Activated naive CD8-positive, alpha-beta T cell treated with anti-CD3 and anti-CD28 coated beads for 36 hours (primary cell): ENCODE measurements around the gene PIK3AP1. TPM values are rescaled to one million over a fixed set of nuclear protein-coding genes. Genes with fewer than 3 reads are reported as not detected.
"Not testable (repeated sequence)": the region's sequence is repeated elsewhere in the genome, so short reads cannot be mapped to it uniquely, and the experiment has no call there.

Experiments
- DNase-seq: peaks from one replicate; pipeline ENCODE4 v3.0.0; 2021
- H3K27ac Mint-ChIP-seq: one replicate; pipeline ENCODE4 v1.8.0; 2022; ENCODE audit warnings: mild to moderate bottlenecking, moderate library complexity, mixed read lengths
- H3K27me3 Mint-ChIP-seq: one replicate; pipeline ENCODE4 v1.8.0; 2022; ENCODE audit warnings: mild to moderate bottlenecking, mixed read lengths
- H3K36me3 Mint-ChIP-seq: one replicate; pipeline ENCODE4 v1.8.0; 2021; ENCODE audit warnings: mild to moderate bottlenecking, mixed read lengths
- H3K4me1 Mint-ChIP-seq: one replicate; pipeline ENCODE4 v1.8.0; 2021; ENCODE audit warnings: mixed read lengths
- H3K4me3 Mint-ChIP-seq: one replicate; pipeline ENCODE4 v1.8.0; 2022; ENCODE audit warnings: mild to moderate bottlenecking, moderate library complexity, mixed read lengths
- H3K9me3 Mint-ChIP-seq: one replicate; pipeline ENCODE4 v1.8.0; 2022; ENCODE audit warnings: mixed read lengths
- total RNA-seq, 2 experiments: library from RNA; stranded (reverse); gene quantifications; one replicate each; pipeline ENCODE4 v1.2.3, GENCODE V29; 2021

Gene PIK3AP1
- total RNA-seq, 2 experiments from 2014 or later, result 4.5 to 5.1 TPM

DNA sequence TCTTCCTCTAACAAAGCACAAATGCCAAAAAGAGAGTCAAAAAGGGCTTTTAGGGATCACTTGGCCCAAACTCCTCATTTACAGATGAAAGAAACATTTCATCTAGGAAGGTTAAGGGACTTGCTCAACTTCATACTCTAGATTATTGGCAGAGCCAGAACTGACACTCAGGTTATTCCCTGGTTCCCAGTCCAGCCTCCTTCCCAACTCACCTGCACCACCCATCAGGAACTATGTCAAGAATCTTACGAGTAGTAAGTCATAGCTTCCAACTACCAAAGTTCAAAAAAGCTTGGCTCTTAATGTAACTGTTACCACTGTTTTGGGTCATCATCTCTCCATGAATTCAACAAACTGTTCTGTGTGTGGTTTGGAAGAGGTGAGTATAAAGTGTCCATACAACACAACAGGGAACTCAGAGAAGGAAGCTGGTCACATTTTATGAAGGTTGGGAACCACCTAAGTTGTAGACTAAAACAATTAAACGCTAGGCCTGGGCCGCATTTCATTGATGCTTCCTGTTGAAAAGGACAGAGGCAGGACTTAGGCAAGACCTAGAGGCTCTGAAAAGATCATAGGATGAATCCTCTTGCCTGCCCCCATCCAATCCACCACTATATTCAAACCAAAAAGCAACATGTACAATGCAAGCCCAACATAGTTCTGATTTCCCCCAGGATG lies 9.1 kb downstream of the PIK3AP1 start:
- H3K9me3 Mint-ChIP-seq, result no peaks in the 10 kb centered on the region
- no peak overlapping the region for H3K27ac Mint-ChIP-seq
- H3K4me1 Mint-ChIP-seq, result no peaks in the 10 kb centered on the region
- H3K4me3 Mint-ChIP-seq, result no peak overlapping the region
- H3K36me3 Mint-ChIP-seq, result no peaks in the 10 kb centered on the region
- DNase-seq, result no peak
- no peaks in the 10 kb centered on the region for H3K27me3 Mint-ChIP-seq

DNA sequence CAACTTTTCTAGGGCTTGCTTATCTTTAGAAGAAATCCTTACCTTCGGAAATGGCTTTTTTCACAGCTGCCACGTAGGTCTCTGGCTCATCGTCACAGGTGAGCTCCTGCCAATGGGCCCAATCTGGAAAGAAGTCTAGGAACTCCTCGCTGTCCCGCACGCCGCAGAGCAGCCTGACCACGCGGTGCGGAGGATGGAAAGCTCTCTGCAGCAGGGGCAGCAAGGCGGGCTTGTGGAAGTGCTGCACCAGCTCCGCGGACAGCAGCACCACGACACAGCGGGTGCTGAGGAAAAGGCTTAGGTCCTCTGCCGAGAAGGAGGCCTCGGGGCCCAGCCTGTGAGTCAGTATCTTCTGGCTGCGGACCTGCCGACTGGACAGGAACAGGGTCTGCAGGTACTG lies 10.8 kb downstream of the PIK3AP1 start:
- no peak overlapping the region for H3K4me3 Mint-ChIP-seq
- no peaks in the 10 kb centered on the region for H3K27me3 Mint-ChIP-seq
- H3K9me3 Mint-ChIP-seq, result no peaks in the 10 kb centered on the region
- DNase-seq, result no peak
- no peaks in the 10 kb centered on the region for H3K4me1 Mint-ChIP-seq
- no peak overlapping the region for H3K27ac Mint-ChIP-seq
- H3K36me3 Mint-ChIP-seq, result no peaks in the 10 kb centered on the region

DNA sequence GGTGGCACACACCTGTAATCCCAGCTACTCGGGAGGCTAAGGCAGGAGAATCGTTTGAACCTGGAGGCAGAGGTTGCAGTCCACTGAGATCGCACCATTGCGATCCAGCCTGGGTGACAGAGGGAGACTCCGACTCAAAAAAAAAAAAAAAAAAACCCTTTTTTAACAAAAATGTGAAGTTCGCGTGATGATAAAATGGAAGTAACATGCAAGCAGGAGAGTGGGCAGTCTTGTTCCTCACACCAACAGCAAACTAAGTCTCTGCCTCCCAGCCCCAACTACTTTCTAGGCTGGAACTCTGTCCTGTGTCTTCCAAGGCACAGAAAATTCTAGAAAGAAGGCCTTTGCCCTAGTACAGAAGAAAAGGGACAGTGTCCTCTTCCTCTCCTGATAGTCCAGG lies 11.3 kb downstream of the PIK3AP1 start:
- no peak overlapping the region for H3K27ac Mint-ChIP-seq

DNA sequence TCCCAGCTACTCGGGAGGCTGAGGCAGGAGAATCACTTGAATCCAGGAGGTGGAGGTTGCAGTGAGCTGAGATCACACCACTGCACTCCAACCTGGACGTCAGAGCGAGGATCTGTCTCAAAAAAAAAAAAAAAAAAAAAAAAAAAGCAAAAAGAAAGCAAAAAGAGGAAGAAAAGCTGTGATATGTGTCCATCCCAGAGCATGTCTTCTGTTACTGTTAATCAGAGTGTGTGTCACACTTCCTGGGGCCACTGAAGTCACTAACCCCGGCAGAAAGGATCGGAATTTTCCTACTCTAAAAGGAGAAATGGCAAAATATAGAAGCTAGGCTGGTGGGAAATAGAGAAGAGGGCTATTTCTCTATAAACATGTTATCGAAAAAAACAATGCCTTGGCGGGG lies 11.9 kb downstream of the PIK3AP1 start:
- no peaks in the 10 kb centered on the region for H3K9me3 Mint-ChIP-seq
- H3K36me3 Mint-ChIP-seq, result no peaks in the 10 kb centered on the region
- no peak for DNase-seq
- H3K4me3 Mint-ChIP-seq, result no peak overlapping the region
- no peaks in the 10 kb centered on the region for H3K4me1 Mint-ChIP-seq
- H3K27me3 Mint-ChIP-seq, result no peaks in the 10 kb centered on the region
- no peak overlapping the region for H3K27ac Mint-ChIP-seq

More for the DNA sequence above, 11.3 kb downstream of the PIK3AP1 start:
- Mint-ChIP-seq H3K27me3 (no peaks in the 10 kb centered on the region), H3K4me3 (no peak overlapping the region), H3K9me3 (no peaks in the 10 kb centered on the region), H3K4me1 (no peaks in the 10 kb centered on the region), H3K36me3 (no peaks in the 10 kb centered on the region)
- no peak for DNase-seq

DNA sequence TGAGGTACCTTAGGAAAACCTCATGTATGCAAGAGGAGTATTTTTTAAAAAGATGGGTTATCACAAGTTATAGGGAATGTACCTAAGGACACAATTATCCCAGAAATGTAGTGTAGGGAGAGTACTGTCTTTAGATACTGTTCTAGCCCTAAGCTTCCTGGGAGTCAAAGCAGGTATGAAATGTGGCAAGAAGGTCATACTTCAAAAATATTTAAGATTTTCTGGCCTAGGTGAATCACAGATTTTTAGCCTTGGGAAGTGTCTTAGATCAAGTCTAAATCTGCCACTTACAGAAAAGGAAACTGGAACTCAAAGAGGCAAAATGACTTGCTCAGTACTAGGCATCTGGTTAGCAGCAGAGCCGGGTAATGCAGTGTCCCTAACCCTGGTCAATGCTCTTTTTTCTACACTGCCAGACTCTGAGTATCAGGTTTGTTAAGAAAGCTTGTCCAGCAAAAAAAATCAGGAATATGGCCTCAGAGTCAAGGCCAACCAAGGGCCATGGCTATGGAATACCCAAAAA lies 13.9 kb downstream of the PIK3AP1 start:
- no peaks in the 10 kb centered on the region for H3K36me3 Mint-ChIP-seq
- no peak overlapping the region for H3K27ac Mint-ChIP-seq
- no peak for DNase-seq
- no peak overlapping the region for H3K4me3 Mint-ChIP-seq
- H3K4me1 Mint-ChIP-seq, result no peaks in the 10 kb centered on the region
- H3K9me3 Mint-ChIP-seq, result no peaks in the 10 kb centered on the region
- no peaks in the 10 kb centered on the region for H3K27me3 Mint-ChIP-seq

DNA sequence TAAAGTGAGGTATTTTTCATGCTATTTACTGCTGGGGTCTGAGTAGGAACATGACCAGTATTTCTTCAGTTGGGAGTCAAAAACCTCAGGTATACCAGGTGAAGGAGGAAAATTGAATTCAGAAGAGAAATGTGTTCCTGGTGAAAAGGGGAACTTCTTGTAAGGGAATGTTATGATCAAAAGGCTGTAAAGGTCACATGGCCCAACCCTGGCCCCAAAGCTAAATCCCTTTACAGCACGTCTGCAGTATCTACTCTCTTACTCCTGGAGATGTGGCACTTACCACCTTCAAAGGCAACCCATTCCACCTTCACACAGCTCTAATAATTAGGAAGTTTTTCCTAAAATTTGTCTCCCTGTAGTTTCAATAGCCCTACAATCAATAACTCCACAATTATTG lies 15.2 kb downstream of the PIK3AP1 start:
- H3K4me3 Mint-ChIP-seq, result no peak overlapping the region
- H3K9me3 Mint-ChIP-seq, result no peaks in the 10 kb centered on the region
- H3K27ac Mint-ChIP-seq, result no peak overlapping the region
- H3K4me1 Mint-ChIP-seq, result no peaks in the 10 kb centered on the region
- no peaks in the 10 kb centered on the region for H3K36me3 Mint-ChIP-seq
- no peaks in the 10 kb centered on the region for H3K27me3 Mint-ChIP-seq
- no peak for DNase-seq

DNA sequence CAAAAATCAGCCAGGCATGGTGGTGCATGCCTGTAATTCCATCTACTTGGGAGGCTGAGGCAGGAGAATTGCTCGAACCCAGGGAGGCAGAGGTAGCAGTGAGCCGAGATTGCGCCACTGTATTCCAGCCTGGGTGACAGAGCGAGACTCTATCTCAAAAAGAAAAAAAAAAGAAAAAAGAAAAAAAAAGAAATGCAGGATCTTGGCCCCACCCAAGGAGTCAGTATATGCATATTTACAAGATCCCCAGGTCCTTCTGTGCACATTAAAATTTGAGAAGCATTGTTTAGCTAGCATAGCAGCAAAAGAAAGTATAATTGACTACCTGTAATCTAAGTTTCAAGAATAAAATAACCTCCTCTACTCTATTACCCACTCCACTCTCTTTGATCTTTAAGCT lies 15.8 kb downstream of the PIK3AP1 start:
- no peak overlapping the region for H3K27ac Mint-ChIP-seq
- H3K27me3 Mint-ChIP-seq, result no peaks in the 10 kb centered on the region
- no peak overlapping the region for H3K4me3 Mint-ChIP-seq
- H3K9me3 Mint-ChIP-seq, result no peaks in the 10 kb centered on the region
- H3K36me3 Mint-ChIP-seq, result no peaks in the 10 kb centered on the region
- no peak for DNase-seq
- no peaks in the 10 kb centered on the region for H3K4me1 Mint-ChIP-seq

DNA sequence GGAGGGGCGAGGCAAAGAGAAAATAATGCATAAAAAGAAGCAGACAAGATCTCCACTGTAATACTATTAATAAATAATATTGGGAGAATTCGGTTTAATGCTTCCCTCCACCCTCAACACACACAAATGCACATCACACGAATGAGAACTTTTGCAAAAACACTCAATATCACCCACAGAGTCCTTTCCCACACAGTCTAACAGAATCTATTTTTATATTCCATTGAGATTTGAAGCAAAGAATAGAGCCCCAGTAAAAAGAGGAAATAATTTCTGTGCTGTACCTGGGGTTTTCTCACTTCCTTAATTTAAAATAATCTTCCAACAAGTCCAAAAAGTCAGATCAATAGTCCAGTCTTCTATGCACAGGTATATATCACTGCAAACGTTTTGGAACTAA lies 17.0 kb downstream of the PIK3AP1 start:
- H3K27ac Mint-ChIP-seq, result no peak overlapping the region
- H3K4me1 Mint-ChIP-seq, result no peaks in the 10 kb centered on the region
- no peaks in the 10 kb centered on the region for H3K9me3 Mint-ChIP-seq
- H3K4me3 Mint-ChIP-seq, result no peak overlapping the region
- no peak for DNase-seq
- no peaks in the 10 kb centered on the region for H3K36me3 Mint-ChIP-seq
- H3K27me3 Mint-ChIP-seq, result no peaks in the 10 kb centered on the region

DNA sequence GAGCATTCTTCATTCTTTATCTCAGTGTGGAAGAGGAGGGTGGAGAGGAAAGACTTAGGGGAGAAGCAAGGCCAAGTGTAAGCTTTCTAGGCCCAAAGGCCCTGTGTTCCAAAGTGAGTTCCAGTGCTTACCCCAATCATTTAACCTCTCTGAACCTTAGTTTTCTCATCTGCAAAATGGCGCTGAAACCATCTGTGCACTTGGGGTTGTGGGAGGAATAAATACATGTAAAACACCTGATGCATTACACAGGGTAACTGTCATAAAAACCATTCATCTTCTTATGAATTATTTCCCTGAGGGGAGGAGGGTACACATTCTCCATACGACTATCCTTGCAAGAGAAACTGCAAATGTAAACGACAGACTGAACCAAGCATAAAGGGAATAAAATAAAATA lies 19.0 kb downstream of the PIK3AP1 start:
- H3K4me1 Mint-ChIP-seq, result peaks cover 3% of the 10 kb centered on the region
- H3K36me3 Mint-ChIP-seq, result no peaks in the 10 kb centered on the region
- no peak overlapping the region for H3K4me3 Mint-ChIP-seq
- no peaks in the 10 kb centered on the region for H3K9me3 Mint-ChIP-seq
- H3K27me3 Mint-ChIP-seq, result no peaks in the 10 kb centered on the region
- no peak for DNase-seq
- H3K27ac Mint-ChIP-seq, result no peak overlapping the region

DNA sequence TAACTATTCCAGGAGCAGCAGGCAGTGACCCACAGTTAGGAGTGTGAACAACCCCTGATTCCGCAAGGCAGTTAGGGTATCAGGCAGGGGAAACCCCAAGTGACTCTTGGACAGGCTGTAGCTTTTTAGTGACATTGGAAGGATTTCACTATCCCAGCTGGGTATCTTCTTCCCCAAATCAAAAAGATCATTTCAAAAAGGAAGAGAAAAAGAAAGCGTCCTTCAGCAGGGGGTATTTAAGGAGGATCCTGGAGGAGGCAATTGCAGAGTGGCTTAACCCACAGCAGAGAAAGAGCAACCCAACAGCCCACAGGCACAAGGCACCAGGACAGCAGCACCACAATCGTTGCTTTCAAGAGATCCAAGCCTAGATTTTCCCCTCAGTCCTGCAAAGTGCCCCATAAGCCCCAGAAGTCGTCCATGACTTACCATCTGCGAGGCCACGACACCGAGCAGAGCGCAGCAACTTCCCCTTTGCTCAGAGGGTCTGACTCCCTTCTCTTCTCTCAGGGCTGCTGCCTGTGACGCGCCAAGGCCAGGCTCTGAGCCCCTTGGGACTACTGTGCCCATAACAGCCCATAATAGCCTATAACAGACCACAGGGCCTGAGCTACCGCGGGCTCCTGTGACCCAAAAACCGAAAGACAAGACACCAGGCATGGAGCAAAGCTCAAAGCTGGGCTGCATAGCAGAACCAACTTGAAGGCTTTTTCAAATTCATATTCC lies 19.8 kb downstream of the PIK3AP1 start:
- H3K36me3 Mint-ChIP-seq, result no peaks in the 10 kb centered on the region
- DNase-seq, result no peak
- peaks cover 10% of the 10 kb centered on the region for H3K4me1 Mint-ChIP-seq
- H3K27ac Mint-ChIP-seq, result no peak overlapping the region
- no peaks in the 10 kb centered on the region for H3K27me3 Mint-ChIP-seq
- peak overlapping the region; percentile 19 for H3K4me3 Mint-ChIP-seq
- H3K9me3 Mint-ChIP-seq, result no peaks in the 10 kb centered on the region

DNA sequence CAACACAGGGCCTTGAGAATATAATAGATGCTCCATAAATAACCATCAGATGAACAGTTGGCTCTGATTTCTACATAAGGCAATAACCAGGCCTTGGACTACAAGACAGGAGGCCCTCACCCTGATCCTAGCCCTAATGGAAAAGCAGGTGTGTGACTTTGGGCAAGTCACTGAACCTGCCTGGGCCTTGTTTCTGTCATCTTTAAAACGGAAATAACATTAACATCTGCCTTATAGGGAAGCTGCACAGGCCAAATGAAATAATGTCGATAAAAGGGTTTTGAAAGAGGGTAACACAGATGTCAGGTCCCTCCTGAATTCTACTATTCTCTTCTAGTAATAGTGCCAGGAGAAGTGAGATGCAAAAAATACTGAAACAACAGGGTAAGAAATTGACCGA lies 20.7 kb downstream of the PIK3AP1 start:
- no peak overlapping the region for H3K27ac Mint-ChIP-seq
- DNase-seq, result no peak

DNA sequence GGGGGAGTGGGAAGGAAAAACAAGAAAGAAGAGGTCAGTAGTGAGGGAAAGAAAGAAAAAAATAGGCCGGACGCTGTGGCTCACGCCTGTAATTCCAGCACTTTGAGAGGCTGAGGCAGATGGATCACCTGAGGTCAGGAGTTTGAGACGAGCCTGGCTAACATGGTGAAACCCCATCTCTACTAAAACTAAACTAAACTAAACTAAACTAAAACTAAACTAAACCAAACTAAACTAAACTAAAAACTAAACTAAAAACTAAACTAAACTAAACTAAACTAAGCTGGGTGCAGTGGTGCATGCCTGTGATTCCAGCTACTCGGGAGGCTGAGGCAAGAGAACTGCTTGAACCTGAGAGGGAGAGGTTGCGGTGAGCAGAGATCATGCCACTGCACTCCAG lies 22.0 kb downstream of the PIK3AP1 start:
- H3K36me3 Mint-ChIP-seq, H3K27me3 Mint-ChIP-seq, H3K9me3 Mint-ChIP-seq, DNase-seq, H3K4me3 Mint-ChIP-seq, H3K27ac Mint-ChIP-seq: not testable (repeated sequence)
- H3K4me1 Mint-ChIP-seq, result peaks cover 24% of the 10 kb centered on the region

More for the DNA sequence above, 20.7 kb downstream of the PIK3AP1 start:
- H3K27me3 Mint-ChIP-seq, result no peaks in the 10 kb centered on the region
- no peaks in the 10 kb centered on the region for H3K9me3 Mint-ChIP-seq
- H3K36me3 Mint-ChIP-seq, result no peaks in the 10 kb centered on the region
- H3K4me1 Mint-ChIP-seq, result peaks cover 18% of the 10 kb centered on the region
- no peak overlapping the region for H3K4me3 Mint-ChIP-seq

DNA sequence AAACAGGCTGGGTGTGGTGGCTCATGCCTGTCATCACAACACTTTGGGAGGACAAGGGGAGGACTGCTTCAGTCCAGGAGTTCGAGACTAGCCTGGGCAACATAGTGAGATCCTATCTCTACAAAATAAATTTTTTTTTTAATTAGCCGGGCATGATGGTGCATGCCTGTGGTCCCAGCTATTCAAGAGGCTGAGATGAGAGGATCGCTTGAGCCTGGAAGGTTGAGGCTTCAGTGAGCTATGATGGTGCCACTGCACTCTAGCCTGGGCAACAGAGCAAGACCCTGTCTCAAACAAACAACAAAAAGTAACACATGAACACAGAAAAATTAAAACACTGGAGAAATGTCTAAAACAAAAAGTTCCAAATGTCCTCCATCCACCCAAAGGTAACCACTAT lies 22.9 kb downstream of the PIK3AP1 start:
- Mint-ChIP-seq H3K27ac (no peak overlapping the region), H3K4me3 (no peak overlapping the region), H3K4me1 (peaks cover 24% of the 10 kb centered on the region), H3K27me3 (no peaks in the 10 kb centered on the region), H3K9me3 (no peaks in the 10 kb centered on the region), H3K36me3 (no peaks in the 10 kb centered on the region)
- no peak for DNase-seq

DNA sequence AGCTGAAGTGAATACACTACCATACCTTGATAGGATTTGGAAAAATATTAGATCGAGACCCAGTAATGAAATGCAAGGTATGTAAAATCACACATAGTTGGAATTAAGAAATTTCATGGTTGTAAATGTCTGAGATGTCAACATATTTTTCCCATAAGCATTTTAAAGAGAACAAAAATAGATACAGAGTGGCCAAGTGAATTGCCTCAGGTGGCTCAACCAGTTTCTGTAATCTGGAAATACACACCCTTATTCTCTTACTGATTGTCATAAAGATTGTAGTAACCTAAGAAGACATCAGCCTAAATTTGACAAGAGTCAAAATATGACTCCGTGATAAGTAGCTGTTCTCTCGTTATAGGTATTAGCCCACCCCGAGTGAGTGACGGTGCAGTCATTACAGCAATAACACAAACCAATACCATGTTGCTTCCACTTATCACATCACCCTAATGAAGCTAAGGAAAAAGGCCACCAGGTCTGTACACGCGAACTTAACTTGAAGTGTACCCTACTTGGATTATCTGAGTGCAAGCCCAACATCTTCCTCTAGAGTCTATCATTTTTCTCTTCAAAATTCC lies 23.4 kb downstream of the PIK3AP1 start:
- DNase-seq, result no peak
- H3K4me1 Mint-ChIP-seq, result peaks cover 26% of the 10 kb centered on the region
- H3K27ac Mint-ChIP-seq, result no peak overlapping the region
- no peaks in the 10 kb centered on the region for H3K36me3 Mint-ChIP-seq
- H3K9me3 Mint-ChIP-seq, result no peaks in the 10 kb centered on the region
- H3K4me3 Mint-ChIP-seq, result no peak overlapping the region
- H3K27me3 Mint-ChIP-seq, result no peaks in the 10 kb centered on the region

DNA sequence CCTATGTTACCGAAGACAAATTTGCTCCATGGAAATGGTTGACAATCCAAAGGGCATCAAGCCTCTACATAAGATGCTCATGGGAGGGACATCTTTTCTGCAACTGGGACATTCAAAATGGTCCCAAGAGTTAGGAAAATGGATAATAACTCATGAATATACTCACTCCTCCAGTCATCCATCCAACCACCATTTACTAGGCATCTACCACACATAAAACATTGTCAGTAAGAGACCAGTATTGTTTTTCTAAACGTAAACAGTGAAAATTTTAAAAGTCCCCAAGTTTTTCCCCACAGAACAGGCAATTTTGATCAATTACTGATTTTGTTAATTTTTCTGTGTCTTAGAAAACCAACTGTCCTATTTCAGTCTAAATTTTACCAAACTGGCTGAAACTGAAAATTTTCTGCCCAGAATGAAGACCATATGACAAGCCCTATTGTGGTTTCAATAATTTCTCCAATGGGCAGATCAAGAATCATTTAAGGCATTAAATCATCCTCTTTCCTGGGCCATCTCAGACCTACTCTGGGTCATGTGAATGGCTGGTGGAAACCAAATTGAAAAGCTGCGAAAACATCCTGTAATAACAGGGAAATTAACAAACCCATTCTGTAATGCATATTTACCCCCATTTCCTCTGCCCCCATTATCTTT lies 24.2 kb downstream of the PIK3AP1 start:
- DNase-seq, result no peak
- Mint-ChIP-seq H3K27ac (peak overlapping the region; percentile 75), H3K4me1 (peaks cover 31% of the 10 kb centered on the region), H3K36me3 (no peaks in the 10 kb centered on the region), H3K9me3 (no peaks in the 10 kb centered on the region), H3K4me3 (no peak overlapping the region), H3K27me3 (no peaks in the 10 kb centered on the region)
